Lung (tissue), 12 donors: ENCODE measurements around the gene ARMH1. TPM values are rescaled to one million over a fixed set of nuclear protein-coding genes. Genes with fewer than 3 reads are reported as not detected.
A peak's percentile ranks its signal among the peaks of the same experiment; 100 is the strongest.

ENCODE experiments used
- ATAC-seq: fragments of 200-7000 bp; cut with Tn5 transposase; one replicate; pipeline ENCODE4 v1.9.1; 2020; ENCODE audit warnings: moderate number of reproducible peaks; ENCODE audit not compliant: insufficient read depth, low FRiP score
- DNase-seq, 3 donors: peaks; one replicate each; pipeline ENCODE4 v3.0.0-alpha.2; 2013 to 2017
- H3K27ac ChIP-seq, 2 donors: one replicate each; pipeline ENCODE4 v1.5.1; 2013; ENCODE audit warnings: mild to moderate bottlenecking in 2 of 2, moderate library complexity in 2 of 2, control low read depth in 1 of 2, inconsistent platforms in 1 of 2, low read depth in 1 of 2, low read length in 1 of 2
- H3K27me3 ChIP-seq, 3 donors: one replicate each; pipeline ENCODE4 v1.5.1; 2013; ENCODE audit warnings: low read length in 2 of 3; ENCODE audit not compliant: control insufficient read depth in 3 of 3, insufficient read depth in 3 of 3
- H3K36me3 ChIP-seq, 4 donors: one replicate each; pipeline ENCODE4 v1.5.1; 2013; ENCODE audit warnings: low read length in 4 of 4, mild to moderate bottlenecking in 1 of 4, moderate library complexity in 1 of 4; ENCODE audit not compliant: control insufficient read depth in 4 of 4, insufficient read depth in 4 of 4
- H3K4me1 ChIP-seq, 5 donors: one replicate each; pipeline ENCODE4 v1.5.1; 2013; ENCODE audit warnings: low read length in 5 of 5, mild to moderate bottlenecking in 2 of 5, moderate library complexity in 1 of 5; ENCODE audit not compliant: control insufficient read depth in 5 of 5, insufficient read depth in 5 of 5
- H3K4me3 ChIP-seq: one replicate; pipeline ENCODE4 v1.5.1; 2013; ENCODE audit warnings: mild to moderate bottlenecking, control low read depth, moderate library complexity
- H3K9ac ChIP-seq, 2 donors: one replicate each; pipeline ENCODE4 v1.5.1; 2013; ENCODE audit warnings: low read length in 2 of 2, control low read depth in 1 of 2; ENCODE audit not compliant: insufficient read depth in 1 of 2
- H3K9me3 ChIP-seq, 4 donors: one replicate each; pipeline ENCODE4 v1.5.1; 2013; ENCODE audit warnings: low read length in 3 of 4, mild to moderate bottlenecking in 1 of 4, moderate library complexity in 1 of 4; ENCODE audit not compliant: control insufficient read depth in 4 of 4, insufficient read depth in 3 of 4
- WGBS, 2 donors: extraction: QIAGEN DNeasy Blood & Tissue Kit; methylation state at CpG; one replicate each; pipeline ENCODE4 v1.1.7; 2013; 5-methylcytosine and 5-hydroxymethylcytosine counted together
- polyA plus RNA-seq, 2 donors: library from polyadenylated mRNA; stranded (reverse); fragments of 200-250 nt; gene quantifications; one replicate each; pipeline ENCODE4 v1.2.1, GENCODE V29; 2013
- total RNA-seq, 2 donors: library from RNA; depleted of rRNA in 1 of 2; stranded (reverse); fragments of >200 nt in 1 of 2; gene quantifications; one replicate each; pipeline ENCODE4 v1.2.1, GENCODE V29; 2014 to 2021
- TF ChIP-seq, protein P1 (sequence below): IDR thresholded peaks from 2 replicates; pipeline ENCODE4 v1.5.1; 2012; ENCODE audit warnings: mild to moderate bottlenecking; ENCODE audit errors: control extremely low read depth, extremely low read depth
- donor health status: control.
- donor health status: control.
- donor health status: Bipolar disorder and iron deficiency.
- donor health status: healthy.
- donor health status: DM: yes; HTN: yes; CAD: no.

ARMH1 gene
- total and polyA plus RNA-seq, 4 donors: 9.7 to 35.3 (median 21.4) TPM

DNA sequence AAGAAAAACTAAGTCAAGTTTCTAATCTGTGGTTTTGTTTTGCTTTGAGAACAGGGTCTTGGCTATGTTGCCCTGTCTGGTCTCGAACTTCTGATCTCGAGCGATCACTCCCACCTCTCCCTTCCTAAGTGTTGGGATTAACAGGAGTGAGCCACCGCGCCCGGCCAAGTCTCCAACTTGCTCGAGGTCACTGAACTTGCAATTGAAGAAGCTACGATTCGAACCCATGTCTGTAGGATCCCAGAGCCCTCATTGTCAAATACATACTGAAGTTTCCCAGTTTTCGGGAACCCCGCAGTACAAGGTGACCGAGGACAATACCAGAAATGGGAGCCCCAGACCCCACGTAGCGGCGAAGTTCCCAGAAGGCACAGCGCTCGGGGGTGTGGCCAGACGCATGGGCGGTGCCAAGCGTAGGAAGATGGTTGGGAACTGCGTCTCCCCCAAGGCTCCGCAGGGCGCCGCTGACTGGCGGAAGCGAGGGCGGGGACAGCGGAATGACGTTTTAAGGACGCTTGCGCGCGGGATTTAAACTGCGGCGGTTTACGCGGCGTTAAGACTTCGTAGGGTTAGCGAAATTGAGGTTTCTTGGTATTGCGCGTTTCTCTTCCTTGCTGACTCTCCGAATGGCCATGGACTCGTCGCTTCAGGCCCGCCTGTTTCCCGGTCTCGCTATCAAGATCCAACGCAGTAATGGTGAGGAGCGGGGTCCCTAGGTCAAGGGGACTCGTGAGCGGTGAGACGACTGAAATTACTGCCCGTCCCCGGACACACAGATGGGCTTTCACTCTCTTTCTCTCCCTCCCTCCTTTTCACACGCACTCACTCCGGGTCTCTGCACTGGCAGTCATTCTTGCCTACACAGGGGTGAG is 65.0 kb downstream of the ARMH1 start, which contains the start of gene KIF2C:
Gene KIF2C (plus strand): TSS at position 531 of the 872 bp plus-strand sequence. CDS start 96 bp downstream, at position 627.
- 0% methylated on average over 57 of the region's 57 CpGs for WGBS, 2 donors
- ATAC-seq (peak; percentile 100), DNase-seq (peak; percentile 98 to 99 (median 99))
- Histone ChIP-seq H3K9ac (peak within 1 kb of the TSS; percentile 75 to 92), H3K4me3 (peak within 1 kb of the TSS; percentile 29), H3K27ac (peak within 1 kb of the TSS; percentile 83 to 87), H3K27me3 (no peaks in the 10 kb centered on the region), H3K9me3 (no peaks in the 10 kb centered on the region), H3K36me3 (no peaks in the 10 kb centered on the region), H3K4me1 (peaks cover 3 to 17% (median 4%) of the 10 kb centered on the region in 5 donors)
- TF ChIP-seq, protein P1, sequence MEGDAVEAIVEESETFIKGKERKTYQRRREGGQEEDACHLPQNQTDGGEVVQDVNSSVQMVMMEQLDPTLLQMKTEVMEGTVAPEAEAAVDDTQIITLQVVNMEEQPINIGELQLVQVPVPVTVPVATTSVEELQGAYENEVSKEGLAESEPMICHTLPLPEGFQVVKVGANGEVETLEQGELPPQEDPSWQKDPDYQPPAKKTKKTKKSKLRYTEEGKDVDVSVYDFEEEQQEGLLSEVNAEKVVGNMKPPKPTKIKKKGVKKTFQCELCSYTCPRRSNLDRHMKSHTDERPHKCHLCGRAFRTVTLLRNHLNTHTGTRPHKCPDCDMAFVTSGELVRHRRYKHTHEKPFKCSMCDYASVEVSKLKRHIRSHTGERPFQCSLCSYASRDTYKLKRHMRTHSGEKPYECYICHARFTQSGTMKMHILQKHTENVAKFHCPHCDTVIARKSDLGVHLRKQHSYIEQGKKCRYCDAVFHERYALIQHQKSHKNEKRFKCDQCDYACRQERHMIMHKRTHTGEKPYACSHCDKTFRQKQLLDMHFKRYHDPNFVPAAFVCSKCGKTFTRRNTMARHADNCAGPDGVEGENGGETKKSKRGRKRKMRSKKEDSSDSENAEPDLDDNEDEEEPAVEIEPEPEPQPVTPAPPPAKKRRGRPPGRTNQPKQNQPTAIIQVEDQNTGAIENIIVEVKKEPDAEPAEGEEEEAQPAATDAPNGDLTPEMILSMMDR: no peak

DNA sequence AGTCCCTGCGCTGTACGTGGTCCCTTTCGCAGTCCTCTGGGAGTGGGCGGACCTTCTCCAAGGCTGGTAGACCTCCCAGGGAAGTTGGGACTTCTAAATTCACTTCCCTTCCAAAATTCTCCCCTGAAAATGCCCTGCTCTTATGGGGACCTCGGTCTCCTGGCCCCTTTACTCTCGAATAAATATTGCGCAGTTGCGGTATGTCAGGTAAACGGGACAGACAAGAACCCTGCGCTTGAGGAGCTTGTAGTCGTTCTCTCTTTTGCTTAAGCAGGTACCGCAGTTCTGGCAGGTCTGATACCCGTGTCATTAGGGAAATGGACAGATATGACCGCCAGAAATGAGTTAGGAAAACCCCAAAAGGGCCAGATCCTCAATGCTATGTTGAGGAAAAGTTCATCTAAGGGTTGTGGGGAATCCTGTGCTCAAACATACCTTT is 65.7 kb downstream of the ARMH1 start:
- ATAC-seq (no peak), DNase-seq (peak in 1 of 3 donors; percentile 23)
- TF ChIP-seq, protein P1: no peak
- no peaks in the 10 kb centered on the region for H3K9me3 ChIP-seq
- peak overlapping the region in 1 of 2 donors; percentile 83 for H3K27ac ChIP-seq
- peak overlapping the region; percentile 50 to 75 for H3K9ac ChIP-seq
- H3K4me1 ChIP-seq: peaks cover 3 to 17% (median 4%) of the 10 kb centered on the region in 5 donors
- 4 to 5% methylated on average over 14 of the region's 14 CpGs for WGBS, 2 donors
- no peak overlapping the region for H3K4me3 ChIP-seq
- no peaks in the 10 kb centered on the region for H3K36me3 ChIP-seq
- no peaks in the 10 kb centered on the region for H3K27me3 ChIP-seq

GRCh38 chr1:44743211-44743610 is 68.7 kb downstream of the ARMH1 start:
- H3K36me3 ChIP-seq: peaks cover 0 to 3% (median 0%) of the 10 kb centered on the region in 4 donors
- peaks cover 3 to 17% (median 4%) of the 10 kb centered on the region in 5 donors for H3K4me1 ChIP-seq
- DNase-seq: no peak
- no peak overlapping the region for H3K4me3 ChIP-seq
- H3K27ac ChIP-seq: no peak overlapping the region
- H3K9me3 ChIP-seq: no peaks in the 10 kb centered on the region
- no peaks in the 10 kb centered on the region for H3K27me3 ChIP-seq
- no peak overlapping the region for H3K9ac ChIP-seq
- TF ChIP-seq, protein P1: no peak
- WGBS, 2 donors: 78 to 92% methylated on average over 1 of the region's 1 CpG
- ATAC-seq: no peak
